HG03097 (cell line): ENCODE data around the gene SHISAL1.

ENCODE experiments used
- ATAC-seq: cut with Tn5 transposase; IDR thresholded peaks from one replicate; pipeline ENCODE4 v1.9.1; 2021; ENCODE audit not compliant: unreplicated experiment, low FRiP score

SHISAL1 gene

GRCh38 chr22:44344407-44344806, 31.7 kb upstream of the SHISAL1 start:
- ATAC-seq: no peak

GRCh38 chr22:44342347-44342956, 29.7 kb upstream of the SHISAL1 start:
- ATAC-seq: no peak

GRCh38 chr22:44341431-44342346, 28.9 kb upstream of the SHISAL1 start:
- ATAC-seq: no peak

- ATAC-seq: no peak
Measured at GRCh38 chr22:44340271-44341239, 27.8 kb upstream of the SHISAL1 start.

- ATAC-seq: no peak
Measured at GRCh38 chr22:44338906-44339305, 26.2 kb upstream of the SHISAL1 start.

GRCh38 chr22:44338177-44338810, 25.5 kb upstream of the SHISAL1 start:
- ATAC-seq: no peak

GRCh38 chr22:44337678-44338004, 24.9 kb upstream of the SHISAL1 start:
- ATAC-seq: no peak

- ATAC-seq: no peak
Measured at GRCh38 chr22:44336962-44337677, 24.4 kb upstream of the SHISAL1 start.

GRCh38 chr22:44335903-44336803, 23.4 kb upstream of the SHISAL1 start:
- ATAC-seq: no peak

GRCh38 chr22:44335066-44335839, 22.5 kb upstream of the SHISAL1 start:
- no peak for ATAC-seq

- ATAC-seq: no peak
Measured at GRCh38 chr22:44333847-44334635, 21.3 kb upstream of the SHISAL1 start.

- ATAC-seq: no peak
Measured at GRCh38 chr22:44332946-44333345, 20.2 kb upstream of the SHISAL1 start.

GRCh38 chr22:44331881-44332714, 19.3 kb upstream of the SHISAL1 start:
- no peak for ATAC-seq

GRCh38 chr22:44330744-44331660, 18.3 kb upstream of the SHISAL1 start:
- no peak for ATAC-seq

- ATAC-seq: no peak
Measured at GRCh38 chr22:44330188-44330743, 17.5 kb upstream of the SHISAL1 start.
